Parathyroid adenoma (tissue), 2 donors: ENCODE data around the gene FBLN2.

Source experiments
- H2AFZ ChIP-seq: fragments of 300-600 bp; sonication (generic); one replicate; pipeline ENCODE4 v1.7.0; 2017; ENCODE audit warnings: antibody characterized with exemption, mild to moderate bottlenecking
- H3K27ac ChIP-seq: fragments of 300-600 bp; sonication (generic); one replicate; pipeline ENCODE4 v1.7.0; 2017
- H3K27me3 ChIP-seq: fragments of 300-600 bp; sonication (generic); one replicate; pipeline ENCODE4 v1.7.0; 2017; ENCODE audit warnings: low read length; ENCODE audit not compliant: control insufficient read depth, insufficient read depth
- H3K36me3 ChIP-seq: fragments of 300-600 bp; sonication (generic); one replicate; pipeline ENCODE4 v1.7.0; 2017; ENCODE audit warnings: low read length; ENCODE audit not compliant: control insufficient read depth, insufficient read depth
- H3K4me1 ChIP-seq: fragments of 300-600 bp; sonication (generic); one replicate; pipeline ENCODE4 v1.7.0; 2017; ENCODE audit warnings: control low read depth
- H3K4me2 ChIP-seq: fragments of 300-600 bp; sonication (generic); one replicate; pipeline ENCODE4 v1.7.0; 2017; ENCODE audit warnings: low read length
- H3K4me3 ChIP-seq: fragments of 300-600 bp; sonication (generic); one replicate; pipeline ENCODE4 v1.7.0; 2017; ENCODE audit warnings: low read depth, low read length
- H3K79me2 ChIP-seq: fragments of 300-600 bp; sonication (generic); one replicate; pipeline ENCODE4 v1.7.0; 2017; ENCODE audit warnings: control low read depth
- H3K9ac ChIP-seq: fragments of 300-600 bp; sonication (generic); one replicate; pipeline ENCODE4 v1.7.0; 2017; ENCODE audit warnings: mild to moderate bottlenecking
- H3K9me3 ChIP-seq: fragments of 300-600 bp; sonication (generic); one replicate; pipeline ENCODE4 v1.7.0; 2017; ENCODE audit warnings: low read length; ENCODE audit not compliant: control insufficient read depth
- TF ChIP-seq, protein P1 (sequence below): fragments of 300-600 bp; sonication (generic); IDR thresholded peaks from one replicate; pipeline ENCODE4 v1.7.0; 2017; ENCODE audit warnings: antibody characterized with exemption, mild to moderate bottlenecking
- donor health status: primary hyperparathyroidism.

Gene FBLN2

DNA sequence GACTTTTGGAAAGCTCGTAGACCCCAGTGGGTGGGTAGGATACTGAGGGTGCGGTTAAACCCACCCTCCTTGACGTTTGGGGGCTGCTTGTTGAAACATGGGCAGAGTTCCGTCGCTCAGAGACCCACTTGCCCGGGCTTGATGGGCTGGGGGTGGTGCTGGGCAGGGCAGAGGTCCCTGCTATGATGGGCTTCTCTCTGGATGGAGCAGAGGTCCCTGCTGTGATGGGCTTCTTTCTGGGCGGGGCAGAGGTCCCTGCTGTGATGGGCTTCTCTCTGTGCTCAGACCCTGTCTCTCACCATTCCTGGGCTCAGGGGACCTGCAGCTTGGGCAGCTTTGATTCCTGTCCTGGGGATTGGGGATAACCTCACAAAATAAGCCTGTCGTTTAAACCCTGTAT, 45.2 kb downstream of the FBLN2 start:
- Histone ChIP-seq H3K27me3 (no peaks in the 10 kb centered on the region), H3K9me3 (no peaks in the 10 kb centered on the region), H3K4me1 (peaks cover 31% of the 10 kb centered on the region), H3K4me3 (no peak overlapping the region), H3K9ac (no peak overlapping the region), H3K36me3 (no peaks in the 10 kb centered on the region), H3K27ac (no peak overlapping the region), H3K4me2 (no peak overlapping the region), H2AFZ (no peak overlapping the region), H3K79me2 (no peaks in the 10 kb centered on the region)
- TF ChIP-seq, protein P1, sequence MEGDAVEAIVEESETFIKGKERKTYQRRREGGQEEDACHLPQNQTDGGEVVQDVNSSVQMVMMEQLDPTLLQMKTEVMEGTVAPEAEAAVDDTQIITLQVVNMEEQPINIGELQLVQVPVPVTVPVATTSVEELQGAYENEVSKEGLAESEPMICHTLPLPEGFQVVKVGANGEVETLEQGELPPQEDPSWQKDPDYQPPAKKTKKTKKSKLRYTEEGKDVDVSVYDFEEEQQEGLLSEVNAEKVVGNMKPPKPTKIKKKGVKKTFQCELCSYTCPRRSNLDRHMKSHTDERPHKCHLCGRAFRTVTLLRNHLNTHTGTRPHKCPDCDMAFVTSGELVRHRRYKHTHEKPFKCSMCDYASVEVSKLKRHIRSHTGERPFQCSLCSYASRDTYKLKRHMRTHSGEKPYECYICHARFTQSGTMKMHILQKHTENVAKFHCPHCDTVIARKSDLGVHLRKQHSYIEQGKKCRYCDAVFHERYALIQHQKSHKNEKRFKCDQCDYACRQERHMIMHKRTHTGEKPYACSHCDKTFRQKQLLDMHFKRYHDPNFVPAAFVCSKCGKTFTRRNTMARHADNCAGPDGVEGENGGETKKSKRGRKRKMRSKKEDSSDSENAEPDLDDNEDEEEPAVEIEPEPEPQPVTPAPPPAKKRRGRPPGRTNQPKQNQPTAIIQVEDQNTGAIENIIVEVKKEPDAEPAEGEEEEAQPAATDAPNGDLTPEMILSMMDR, result no peak

DNA sequence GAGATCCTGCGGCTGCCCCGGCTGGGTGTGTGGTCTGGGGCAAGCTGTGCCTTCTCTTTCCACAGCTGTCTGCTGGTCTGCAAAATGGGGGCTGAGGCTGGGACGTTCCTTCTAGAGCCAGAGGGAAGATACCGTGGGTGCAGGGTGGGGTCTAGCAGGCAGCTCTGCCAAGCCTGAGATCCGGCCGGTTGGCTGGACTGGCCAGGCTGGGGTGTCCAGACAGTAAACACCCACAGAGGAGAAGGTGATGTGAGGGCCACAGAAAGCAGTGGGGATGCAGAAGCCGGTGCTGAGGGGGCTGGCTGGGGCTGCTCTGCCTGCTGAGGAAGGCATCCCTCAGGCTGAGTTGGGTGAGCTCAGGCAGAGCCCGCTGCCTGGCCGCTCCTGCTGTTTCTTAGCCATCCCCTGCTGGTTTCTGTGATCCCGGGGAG, 46.1 kb downstream of the FBLN2 start:
- TF ChIP-seq, protein P1, result no peak
- Histone ChIP-seq H3K4me2 (no peak overlapping the region), H3K36me3 (no peaks in the 10 kb centered on the region), H2AFZ (no peak overlapping the region), H3K27me3 (no peaks in the 10 kb centered on the region), H3K4me3 (no peak overlapping the region), H3K9me3 (no peaks in the 10 kb centered on the region), H3K27ac (no peak overlapping the region), H3K4me1 (peaks cover 39% of the 10 kb centered on the region), H3K9ac (no peak overlapping the region), H3K79me2 (no peaks in the 10 kb centered on the region)

DNA sequence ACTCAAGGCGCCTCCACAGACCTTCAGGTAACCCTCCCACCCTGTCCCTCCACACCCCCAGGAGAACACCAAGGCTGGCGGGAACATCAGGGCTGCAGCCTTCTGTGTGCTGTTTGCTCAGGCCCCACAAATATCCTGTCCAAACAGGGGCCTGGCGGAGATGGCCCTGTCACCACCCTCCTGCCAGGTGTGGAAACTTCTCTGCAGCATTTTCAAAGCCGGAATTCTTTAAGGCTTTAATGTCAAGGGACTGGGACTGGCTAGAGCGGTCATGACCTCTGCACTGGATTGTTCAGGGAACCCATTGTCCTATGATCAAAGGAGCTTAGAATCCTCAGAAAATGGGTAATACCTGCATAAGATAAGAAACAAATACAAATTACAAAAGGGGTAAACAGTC, 46.6 kb downstream of the FBLN2 start:
- Histone ChIP-seq H3K79me2 (no peaks in the 10 kb centered on the region), H3K4me1 (peaks cover 43% of the 10 kb centered on the region), H3K4me3 (no peak overlapping the region), H3K36me3 (no peaks in the 10 kb centered on the region), H3K4me2 (no peak overlapping the region), H3K9me3 (no peaks in the 10 kb centered on the region), H3K27ac (no peak overlapping the region), H3K9ac (no peak overlapping the region), H3K27me3 (no peaks in the 10 kb centered on the region), H2AFZ (no peak overlapping the region)
- TF ChIP-seq, protein P1, result no peak

DNA sequence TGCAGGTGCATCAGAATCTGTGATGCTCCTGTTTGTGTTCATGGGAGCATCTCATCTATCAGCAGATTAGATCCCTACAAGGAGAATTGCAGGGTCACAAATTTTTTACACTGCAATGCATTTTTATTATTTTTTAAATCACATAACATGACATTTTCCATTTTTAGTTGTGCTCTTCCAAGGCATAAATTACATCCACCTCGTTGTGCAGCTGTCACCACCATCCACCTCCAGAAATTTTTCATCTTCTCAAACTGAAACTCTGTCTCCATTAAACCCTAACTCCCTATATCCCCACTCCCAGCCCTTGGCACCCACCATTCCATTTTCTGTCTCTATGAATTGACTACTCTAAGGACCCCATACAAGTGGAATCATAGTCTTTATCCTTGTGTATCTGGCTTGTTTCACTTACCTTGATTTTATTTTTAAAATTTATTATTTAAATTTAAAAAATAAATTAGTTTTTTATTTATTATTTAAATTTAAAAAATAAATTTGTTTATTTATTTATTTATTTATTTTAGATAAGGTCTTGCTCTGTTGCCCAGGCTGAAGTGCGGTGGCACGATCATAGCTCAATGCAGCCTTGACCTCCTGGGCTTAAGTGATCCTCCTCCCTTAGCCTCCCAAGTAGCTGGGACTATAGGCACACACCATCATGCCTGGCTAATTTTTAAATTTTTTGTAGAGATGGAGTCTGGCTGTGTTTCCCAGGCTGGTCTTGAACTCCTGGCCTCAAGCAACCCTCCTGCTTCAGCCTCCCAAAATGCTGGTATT, 47.7 kb downstream of the FBLN2 start:
- no peak overlapping the region for H3K4me2 ChIP-seq
- H3K9ac ChIP-seq, result no peak overlapping the region
- H3K79me2 ChIP-seq, result no peaks in the 10 kb centered on the region
- no peaks in the 10 kb centered on the region for H3K36me3 ChIP-seq
- no peaks in the 10 kb centered on the region for H3K9me3 ChIP-seq
- peak overlapping the region; percentile 85 for H3K27ac ChIP-seq
- H2AFZ ChIP-seq, result peak overlapping the region; percentile 62
- TF ChIP-seq, protein P1, result no peak
- H3K4me1 ChIP-seq, result peaks cover 43% of the 10 kb centered on the region
- H3K27me3 ChIP-seq, result no peaks in the 10 kb centered on the region
- H3K4me3 ChIP-seq, result no peak overlapping the region

DNA sequence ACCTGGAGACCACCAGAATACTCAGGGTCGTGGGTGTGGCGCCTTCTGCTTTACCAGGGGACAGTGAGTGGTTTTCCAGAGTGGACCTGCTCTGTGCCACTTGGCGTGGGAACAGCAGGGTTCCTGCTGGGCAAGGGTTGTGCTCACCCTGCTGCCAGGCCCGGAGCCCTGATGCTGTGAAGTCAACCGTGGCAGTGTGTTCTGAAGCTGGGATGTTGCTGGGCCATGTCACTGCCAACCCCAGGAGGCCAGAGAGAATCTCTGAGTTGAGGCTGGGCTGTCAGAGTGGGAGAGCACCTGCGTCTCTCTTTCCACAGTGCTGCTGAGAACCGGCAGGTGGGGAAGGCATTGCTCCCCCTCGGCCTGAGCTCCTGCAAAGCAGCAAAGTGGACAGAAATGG, 48.7 kb downstream of the FBLN2 start:
- no peak overlapping the region for H3K4me2 ChIP-seq
- H3K9me3 ChIP-seq, result no peaks in the 10 kb centered on the region
- H3K27me3 ChIP-seq, result no peaks in the 10 kb centered on the region
- H3K79me2 ChIP-seq, result no peaks in the 10 kb centered on the region
- peak overlapping the region; percentile 62 for H2AFZ ChIP-seq
- no peaks in the 10 kb centered on the region for H3K36me3 ChIP-seq
- H3K4me3 ChIP-seq, result no peak overlapping the region
- peak overlapping the region; percentile 85 for H3K27ac ChIP-seq
- TF ChIP-seq, protein P1, result no peak
- H3K4me1 ChIP-seq, result peaks cover 43% of the 10 kb centered on the region
- H3K9ac ChIP-seq, result no peak overlapping the region
